GM23338 (cell line): Measurements from ENCODE around the gene SLC25A40.

Source experiments
- EZH2phosphoT487 ChIP-seq: fragments of 200-600 bp; sonication (generic); IDR thresholded peaks from one replicate; pipeline ENCODE4 v1.8.1; 2018; ENCODE audit warnings: antibody characterized with exemption; ENCODE audit not compliant: unreplicated experiment
- POLR2AphosphoS5 ChIP-seq: IDR thresholded peaks from 2 replicates; pipeline ENCODE4 v1.6.1; 2016; ENCODE audit warnings: antibody characterized with exemption, low read depth
- ZNF331 ChIP-seq: fragments of 250-450 bp; sonication (Bioruptor Pico); IDR thresholded peaks from 2 replicates; pipeline ENCODE4 v1.5.0; 2020; ENCODE audit warnings: low read depth, mild to moderate bottlenecking, moderate library complexity
- TF ChIP-seq, protein P1 (sequence below), 2 experiments: fragments of 200-600 bp in 1 of 2; sonication (generic) in 1 of 2; conservative IDR thresholded peaks; 2 replicates each; pipeline versions ENCODE4 v1.5.1 to v1.6.1; 2016 to 2017; ENCODE audit warnings: antibody characterized with exemption in 2 of 2, low read depth in 2 of 2, mild to moderate bottlenecking in 2 of 2, moderate library complexity in 1 of 2

DNA sequence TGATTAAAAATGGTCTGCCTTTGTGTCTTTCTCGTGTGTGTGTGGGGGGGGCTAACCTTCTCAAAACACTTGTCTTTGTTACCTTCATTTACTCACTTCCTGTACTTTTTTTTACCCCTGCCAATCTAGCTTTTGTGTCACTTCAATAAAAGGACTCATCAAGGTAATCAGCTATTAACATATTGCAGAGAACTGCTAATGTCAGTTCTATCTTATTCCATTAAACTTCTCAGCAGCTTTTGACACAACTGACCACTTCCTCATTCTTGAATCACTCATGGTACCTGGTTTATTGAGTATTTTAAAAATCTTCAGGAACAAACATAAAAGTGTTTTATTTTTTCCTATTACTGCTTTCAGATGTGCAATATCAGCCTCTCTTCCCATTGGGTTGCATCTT, 59.8 kb downstream of the SLC25A40 start:
- TF ChIP-seq ZNF331 (CRISPR knock-in tag) (no peak), EZH2phosphoT487 (no peak), POLR2AphosphoS5 (no peak)
- TF ChIP-seq, protein P1, sequence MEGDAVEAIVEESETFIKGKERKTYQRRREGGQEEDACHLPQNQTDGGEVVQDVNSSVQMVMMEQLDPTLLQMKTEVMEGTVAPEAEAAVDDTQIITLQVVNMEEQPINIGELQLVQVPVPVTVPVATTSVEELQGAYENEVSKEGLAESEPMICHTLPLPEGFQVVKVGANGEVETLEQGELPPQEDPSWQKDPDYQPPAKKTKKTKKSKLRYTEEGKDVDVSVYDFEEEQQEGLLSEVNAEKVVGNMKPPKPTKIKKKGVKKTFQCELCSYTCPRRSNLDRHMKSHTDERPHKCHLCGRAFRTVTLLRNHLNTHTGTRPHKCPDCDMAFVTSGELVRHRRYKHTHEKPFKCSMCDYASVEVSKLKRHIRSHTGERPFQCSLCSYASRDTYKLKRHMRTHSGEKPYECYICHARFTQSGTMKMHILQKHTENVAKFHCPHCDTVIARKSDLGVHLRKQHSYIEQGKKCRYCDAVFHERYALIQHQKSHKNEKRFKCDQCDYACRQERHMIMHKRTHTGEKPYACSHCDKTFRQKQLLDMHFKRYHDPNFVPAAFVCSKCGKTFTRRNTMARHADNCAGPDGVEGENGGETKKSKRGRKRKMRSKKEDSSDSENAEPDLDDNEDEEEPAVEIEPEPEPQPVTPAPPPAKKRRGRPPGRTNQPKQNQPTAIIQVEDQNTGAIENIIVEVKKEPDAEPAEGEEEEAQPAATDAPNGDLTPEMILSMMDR (conservative IDR thresholded peaks at IDR 0.05; ENCODE audit: low read depth in 2 of 2), result no peak
